ENCODE results near the gene TIGAR.

- TF ChIP-seq EZH2 (IDR thresholded peaks at IDR 0.05; ENCODE audit: insufficient read depth, poor library complexity, severe bottlenecking), result no peak
- TF ChIP-seq EZH2phosphoT487 (IDR thresholded peaks at IDR 0.05; ENCODE audit: insufficient read depth, low read depth), result no peak
These were observed 43.2 kb upstream of the TIGAR start for GRCh38 chr12:4277857-4278256.
